Measurements from ENCODE around the gene APOBEC3C. TPM values are rescaled to one million over a fixed set of nuclear protein-coding genes. Genes with fewer than 3 reads are reported as not detected.

The APOBEC3C gene
- total RNA-seq, 1 experiment from 2014 or later = 32.1 TPM

DNA sequence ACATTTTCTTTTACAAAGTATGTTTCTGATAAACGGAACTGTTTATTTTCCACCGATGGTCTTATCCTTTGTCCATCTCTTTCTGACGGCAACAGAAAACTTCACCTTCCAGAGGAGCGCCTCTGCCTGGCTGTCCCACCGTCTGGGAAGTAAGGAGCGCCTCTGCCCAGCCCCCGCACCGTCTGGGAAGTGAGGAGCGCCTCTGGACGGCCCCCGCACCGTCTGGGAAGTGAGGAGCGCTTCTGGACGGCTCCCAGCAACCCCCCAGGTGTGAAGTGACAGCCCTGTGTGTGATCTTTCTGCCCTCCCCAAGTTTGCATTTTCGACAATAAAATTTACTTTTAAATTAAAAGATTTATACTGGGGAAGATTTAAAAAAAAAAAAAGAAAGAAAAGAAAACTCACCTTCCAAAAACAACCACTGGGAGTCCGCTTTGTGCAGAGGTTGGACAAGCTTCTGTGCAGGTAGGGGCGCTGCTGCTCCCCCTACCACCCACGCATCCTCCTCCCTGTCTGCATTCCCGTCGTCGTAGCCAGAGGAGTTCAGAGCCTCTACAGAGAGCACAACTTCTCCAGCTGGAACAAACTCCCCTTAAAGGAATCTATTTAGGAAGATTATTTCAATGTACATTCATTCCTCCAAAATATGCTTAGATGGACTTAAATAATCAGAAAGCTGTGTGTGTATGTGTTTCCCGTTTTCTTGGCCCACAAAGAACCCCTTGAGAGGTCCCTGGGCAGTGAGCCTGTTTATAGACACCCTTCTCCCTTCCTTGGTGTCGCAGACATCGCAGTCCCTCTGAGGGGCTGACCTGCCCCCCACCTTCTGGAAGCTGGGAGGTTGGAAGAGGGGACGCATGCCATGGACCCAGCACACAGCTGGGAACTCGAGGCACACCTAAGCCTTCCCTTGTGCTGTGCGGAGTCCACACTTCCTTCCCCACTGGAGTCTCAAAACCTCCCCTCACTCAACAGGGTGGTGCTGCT lies 32.8 kb upstream of the APOBEC3C start:
- Mint-ChIP-seq H3K9me3 (peaks cover 45 to 49% of the 10 kb centered on the region in 2 experiments), H3K36me3 (ENCODE audit: insufficient read depth in 1 of 3, low read depth in 3 of 3) (peaks cover 16 to 46% (median 38%) of the 10 kb centered on the region in 3 experiments), H3K4me3 (peak overlapping the region in 1 of 2 experiments; percentile 49; a peak in 1 of 5 replicates), H3K27ac (no peak overlapping the region), H3K4me1 (peaks cover 22 to 24% of the 10 kb centered on the region in 2 experiments), H3K27me3 (ENCODE audit: low read depth) (peaks cover 12% of the 10 kb centered on the region)
- H2BK20ac ChIP-seq (ENCODE audit: low read depth, low read length, poor library complexity, severe bottlenecking) = no peak overlapping the region
- no peaks in the 10 kb centered on the region for H3K79me1 ChIP-seq (ENCODE audit: insufficient read depth, low read depth, low read length, poor library complexity, severe bottlenecking)
- H3K27ac ChIP-seq (ENCODE audit: insufficient read length, low read depth, low read length) = no peak overlapping the region
- H2BK12ac ChIP-seq (ENCODE audit: insufficient read length, low read depth, low read length) = no peak overlapping the region
- H4K20me1 ChIP-seq (ENCODE audit: control insufficient read depth, insufficient read depth, insufficient read length) = no peaks in the 10 kb centered on the region
- no peak overlapping the region for H2BK120ac ChIP-seq (ENCODE audit: low read depth, low read length, poor library complexity, severe bottlenecking)
- H3K23ac ChIP-seq (ENCODE audit: insufficient read length, low read depth, low read length) = no peak overlapping the region
- H3K18ac ChIP-seq (ENCODE audit: insufficient read length, low read depth, low read length) = no peak overlapping the region
- no peak overlapping the region for H2AFZ ChIP-seq (ENCODE audit: low read length)
- H3K4me2 ChIP-seq (ENCODE audit: insufficient read depth, insufficient read length, low read length) = no peak overlapping the region
- no peak overlapping the region for H4K91ac ChIP-seq (ENCODE audit: insufficient read length, low read depth, low read length)
- DNase-seq = peak; percentile 56
- H3K9me3 ChIP-seq (ENCODE audit: control insufficient read depth, low read depth, low read length) = no peaks in the 10 kb centered on the region
- no peaks in the 10 kb centered on the region for H3K4me1 ChIP-seq (ENCODE audit: insufficient read depth, low read length)
- no peak overlapping the region for H4K8ac ChIP-seq (replicated peaks; ENCODE audit: insufficient read length, low read depth, low read length)
- no peaks in the 10 kb centered on the region for H3K23me2 ChIP-seq (ENCODE audit: insufficient read length, low read depth, low read length, poor library complexity, severe bottlenecking)
- H3K56ac ChIP-seq (ENCODE audit: insufficient read length, low read depth, low read length) = no peak overlapping the region
- no peak overlapping the region for H4K5ac ChIP-seq (ENCODE audit: insufficient read length, low read depth, low read length)
- no peaks in the 10 kb centered on the region for H3K79me2 ChIP-seq (ENCODE audit: insufficient read depth, low read length)
- H2AK5ac ChIP-seq (ENCODE audit: insufficient read length, low read length) = no peak overlapping the region
- no peak overlapping the region for H3K4ac ChIP-seq (ENCODE audit: low read depth, low read length)
- no peak overlapping the region; the same call in 1 of the 2 replicates for H3K14ac ChIP-seq (ENCODE audit: insufficient read depth, low read length)
- no CpG with 5 or more reads among the region's 27 CpGs for WGBS (ENCODE audit: extremely low coverage, insufficient read length, low lambda C conversion rate)
- no peak overlapping the region for H3K9ac ChIP-seq (ENCODE audit: extremely low read depth, insufficient read length, low read length)
- no peaks in the 10 kb centered on the region for H3K27me3 ChIP-seq (ENCODE audit: insufficient read depth, low read length)
- H2BK5ac ChIP-seq (ENCODE audit: insufficient read length, low read length) = no peak overlapping the region
- H3T11ph ChIP-seq (ENCODE audit: low read length) = no peak overlapping the region
- H2BK15ac ChIP-seq (ENCODE audit: low read depth, low read length) = no peak overlapping the region
- TF ChIP-seq, protein P1, sequence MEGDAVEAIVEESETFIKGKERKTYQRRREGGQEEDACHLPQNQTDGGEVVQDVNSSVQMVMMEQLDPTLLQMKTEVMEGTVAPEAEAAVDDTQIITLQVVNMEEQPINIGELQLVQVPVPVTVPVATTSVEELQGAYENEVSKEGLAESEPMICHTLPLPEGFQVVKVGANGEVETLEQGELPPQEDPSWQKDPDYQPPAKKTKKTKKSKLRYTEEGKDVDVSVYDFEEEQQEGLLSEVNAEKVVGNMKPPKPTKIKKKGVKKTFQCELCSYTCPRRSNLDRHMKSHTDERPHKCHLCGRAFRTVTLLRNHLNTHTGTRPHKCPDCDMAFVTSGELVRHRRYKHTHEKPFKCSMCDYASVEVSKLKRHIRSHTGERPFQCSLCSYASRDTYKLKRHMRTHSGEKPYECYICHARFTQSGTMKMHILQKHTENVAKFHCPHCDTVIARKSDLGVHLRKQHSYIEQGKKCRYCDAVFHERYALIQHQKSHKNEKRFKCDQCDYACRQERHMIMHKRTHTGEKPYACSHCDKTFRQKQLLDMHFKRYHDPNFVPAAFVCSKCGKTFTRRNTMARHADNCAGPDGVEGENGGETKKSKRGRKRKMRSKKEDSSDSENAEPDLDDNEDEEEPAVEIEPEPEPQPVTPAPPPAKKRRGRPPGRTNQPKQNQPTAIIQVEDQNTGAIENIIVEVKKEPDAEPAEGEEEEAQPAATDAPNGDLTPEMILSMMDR (conservative IDR thresholded peaks at IDR 0.05) = peak; percentile 72
